Measurements from ENCODE around the gene LRBA.
"Not testable (repeated sequence)": the region's sequence is repeated elsewhere in the genome, so short reads cannot be mapped to it uniquely, and the experiment has no call there.

The LRBA gene

DNA sequence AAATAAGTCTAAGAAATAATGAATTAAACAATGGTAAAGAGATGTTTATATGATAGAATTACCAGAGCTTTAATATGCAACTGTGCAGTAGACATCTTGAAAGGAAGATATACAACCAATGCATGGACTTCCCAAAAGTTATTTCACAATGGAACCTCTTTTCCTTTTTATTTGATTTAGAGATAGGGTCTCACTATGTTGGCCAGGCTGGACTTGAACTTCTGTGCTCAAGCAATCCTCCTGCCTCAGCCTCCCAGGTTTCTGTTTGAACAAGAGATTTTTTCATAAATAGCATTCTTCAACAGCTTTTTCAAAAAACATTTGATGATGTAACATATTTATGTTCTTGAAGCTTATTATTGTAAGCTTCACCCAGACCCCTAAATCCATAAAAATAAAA is 72.0 kb downstream of the LRBA start:
- DNase-seq (ENCODE audit: low read depth, low spot score), result no peak

DNA sequence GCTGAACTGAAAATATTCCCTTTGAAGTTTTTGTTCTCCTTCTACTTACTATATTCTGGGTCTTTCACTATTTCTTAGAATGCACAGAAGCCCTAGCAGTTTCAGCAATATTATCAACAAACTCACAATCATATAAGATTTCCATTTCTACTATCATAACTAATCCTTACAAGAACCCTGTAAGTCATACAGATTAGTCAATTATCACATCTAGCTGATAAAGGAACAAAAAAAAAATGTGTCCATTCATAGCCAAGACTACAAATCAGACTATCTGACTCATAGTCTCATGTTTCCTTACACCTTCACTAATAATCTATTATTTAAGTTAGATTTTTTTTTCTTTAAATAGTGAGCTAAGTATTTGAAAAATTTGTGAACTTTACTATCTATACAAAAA is 72.5 kb downstream of the LRBA start:
- no peak for DNase-seq (ENCODE audit: low read depth, low spot score)

DNA sequence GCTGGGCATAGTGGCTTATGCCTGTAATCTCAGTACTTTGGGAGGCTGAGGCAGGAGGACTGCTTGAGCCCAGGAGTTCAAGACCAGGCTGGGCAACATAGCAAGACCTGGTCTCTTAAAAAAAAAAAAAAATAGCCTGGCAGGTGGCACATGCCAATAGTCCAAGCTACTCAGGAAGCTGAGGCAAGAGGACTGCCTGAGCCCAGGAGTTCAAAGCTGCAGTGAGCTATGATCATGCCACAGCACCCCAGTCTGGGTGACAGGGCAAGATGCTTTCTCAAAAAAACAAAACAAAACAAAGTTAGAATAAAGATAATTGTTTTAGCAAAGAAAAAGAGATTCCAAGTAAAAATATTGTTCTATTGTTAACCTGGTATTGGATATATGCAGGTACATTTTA is 75.0 kb downstream of the LRBA start:
- no peak for DNase-seq (ENCODE audit: low read depth, low spot score)

DNA sequence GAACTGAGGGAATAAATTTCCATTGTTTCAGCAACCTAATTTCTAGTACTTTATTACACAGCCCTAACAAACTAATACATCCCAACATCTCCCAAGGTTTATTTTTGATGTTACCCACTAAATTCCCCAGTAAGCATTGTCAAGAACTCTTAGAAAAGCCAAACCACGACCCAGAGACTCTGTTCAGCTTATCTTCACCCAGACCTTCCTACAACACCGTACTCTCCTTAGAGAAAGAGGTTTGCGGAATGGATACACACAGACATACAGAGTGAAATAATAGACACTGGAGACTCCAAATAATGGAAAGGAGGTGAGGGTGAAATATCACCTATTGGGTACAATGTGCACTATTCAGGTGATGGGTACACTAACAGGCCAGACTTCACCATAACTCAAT is 75.6 kb downstream of the LRBA start:
- DNase-seq (ENCODE audit: low read depth, low spot score), result no peak

DNA sequence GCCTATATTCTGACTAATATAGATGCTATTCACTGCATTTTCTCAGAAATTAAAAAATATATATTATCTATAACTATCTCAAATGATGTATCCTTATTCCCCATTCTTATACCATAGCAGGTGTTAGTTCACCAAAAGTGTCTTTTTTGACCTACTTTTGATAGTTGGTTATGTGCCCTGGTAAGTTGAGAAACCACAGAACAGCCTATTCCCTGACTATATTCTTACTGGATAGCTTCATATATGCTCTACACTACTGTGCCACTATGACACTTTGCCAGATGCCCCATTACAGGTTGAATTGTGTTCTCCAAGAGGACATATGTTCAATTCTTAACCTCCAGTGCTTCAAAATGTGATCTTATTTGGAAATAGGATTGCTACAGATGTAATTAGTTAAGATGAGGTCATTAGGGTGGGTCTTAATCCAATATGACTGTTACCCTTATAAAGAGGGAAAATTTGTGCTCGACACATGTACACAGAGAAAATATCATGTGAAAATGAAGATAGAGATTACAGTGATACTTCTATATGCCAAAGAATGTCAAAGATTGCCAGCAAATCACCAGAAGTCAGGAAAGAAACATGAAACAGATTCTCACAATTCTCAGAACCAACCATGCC is 76.1 kb downstream of the LRBA start:
- DNase-seq (ENCODE audit: low read depth, low spot score), result no peak

DNA sequence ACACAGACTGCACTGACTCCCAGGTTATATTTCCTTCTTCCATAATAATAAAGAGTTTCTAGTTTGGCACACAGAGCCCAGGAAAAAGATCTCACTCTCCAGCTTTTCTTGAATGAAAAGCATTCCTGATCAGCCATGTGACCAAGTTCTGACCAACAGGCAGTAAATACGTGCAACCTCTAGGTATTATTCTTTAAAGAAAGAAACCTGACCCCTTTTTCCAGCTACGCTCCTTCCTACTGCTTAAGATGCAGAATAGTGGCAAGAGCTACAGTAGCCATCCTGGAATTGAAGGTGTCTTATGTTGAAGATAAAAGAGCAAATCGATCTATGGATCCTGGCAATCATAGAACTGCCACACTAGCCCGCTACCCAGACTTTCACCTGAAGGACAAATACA is 76.7 kb downstream of the LRBA start:
- DNase-seq (ENCODE audit: low read depth, low spot score), result peak; percentile 39

DNA sequence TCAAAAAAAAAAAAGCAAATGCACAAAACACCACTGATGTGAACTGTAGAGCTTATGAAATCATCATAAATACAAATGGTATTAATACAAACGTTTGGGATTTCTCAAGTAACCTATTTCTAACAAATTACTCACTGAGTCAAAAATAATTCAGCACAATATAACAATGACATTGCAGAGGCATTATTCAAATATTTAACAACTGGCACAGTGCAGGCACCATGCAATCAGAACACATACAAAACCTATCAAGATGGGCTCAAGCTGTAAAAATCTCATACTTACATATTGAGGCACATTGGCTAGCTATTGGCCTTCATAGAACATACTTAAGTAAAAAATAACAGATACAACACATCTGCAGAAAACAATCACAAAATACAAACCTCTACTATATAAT is 81.1 kb downstream of the LRBA start:
- no peak for DNase-seq (ENCODE audit: low read depth, low spot score)

DNA sequence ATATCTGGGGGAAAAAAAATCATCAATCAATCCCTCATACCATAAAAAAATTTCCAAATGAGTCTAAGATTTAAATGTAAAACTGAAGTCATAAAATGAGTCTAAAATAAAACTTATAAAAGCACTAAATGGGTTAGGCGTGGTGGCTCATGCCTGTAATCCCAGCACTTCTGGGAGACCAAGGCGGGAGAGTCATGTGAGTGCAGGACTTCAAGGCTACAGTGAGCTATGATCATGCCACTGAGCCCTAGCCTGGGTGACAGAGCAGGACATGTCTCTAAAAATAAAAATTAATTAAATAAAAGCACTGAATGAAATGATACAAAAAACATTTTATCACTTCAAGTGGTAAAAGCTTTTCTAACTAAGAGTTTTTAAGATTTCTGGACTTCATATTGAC is 83.3 kb downstream of the LRBA start:
- DNase-seq (ENCODE audit: low read depth, low spot score), result no peak

DNA sequence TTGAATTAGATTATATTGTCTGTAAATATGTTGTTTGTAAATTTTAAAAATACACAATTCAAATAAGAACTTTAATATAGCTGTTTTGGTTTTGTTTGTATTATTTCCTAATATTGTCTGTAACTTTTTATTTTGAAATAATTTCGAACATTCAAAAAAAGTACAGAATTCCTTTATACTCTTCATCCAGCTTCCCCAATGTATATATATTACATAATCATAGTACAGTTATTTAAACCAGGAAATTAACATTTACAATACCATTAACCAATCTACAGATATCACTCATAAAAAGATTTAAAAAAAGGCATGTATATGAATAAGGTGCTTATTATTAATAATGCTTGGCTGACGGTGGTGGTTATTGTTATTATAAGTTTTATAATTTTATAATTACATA is 84.1 kb downstream of the LRBA start:
- no peak for DNase-seq (ENCODE audit: low read depth, low spot score)

DNA sequence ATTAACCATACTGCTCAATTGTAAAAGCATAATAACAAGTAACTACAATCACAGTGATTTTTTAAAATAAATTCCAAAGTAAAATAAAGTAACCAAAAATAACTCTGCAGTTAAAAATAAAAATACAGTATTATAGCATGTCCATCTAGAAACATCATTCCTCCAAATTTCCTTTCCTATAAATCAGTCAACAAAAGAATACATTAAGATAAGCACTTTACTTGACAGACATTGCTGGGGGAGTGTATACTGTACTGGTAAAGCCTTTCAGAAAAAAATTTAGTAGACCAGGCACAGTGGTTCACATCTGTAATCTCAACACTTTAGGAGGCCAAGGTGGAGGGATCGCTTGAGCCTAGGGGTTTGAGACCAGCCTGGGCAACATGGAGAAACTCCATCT is 91.1 kb downstream of the LRBA start:
- no peak for DNase-seq (ENCODE audit: low read depth, low spot score)

DNA sequence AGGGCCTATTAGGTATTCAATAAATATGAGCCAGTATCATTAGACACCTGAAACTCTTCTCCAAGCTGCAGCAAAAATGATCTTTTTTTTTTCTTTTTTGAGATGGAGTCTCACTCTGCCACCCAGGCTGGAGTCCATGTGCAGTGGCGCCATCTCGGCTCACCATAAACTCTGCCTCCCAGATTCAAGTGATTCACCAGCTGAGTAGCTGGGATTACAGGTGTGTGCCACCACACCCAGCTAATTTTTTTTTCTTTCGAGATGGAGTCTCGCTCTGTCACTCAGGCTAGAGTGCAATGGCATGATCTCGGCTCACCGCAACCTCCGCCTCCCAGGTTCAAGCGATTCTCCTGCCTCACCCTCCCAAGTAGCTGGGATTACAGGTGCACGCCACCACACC is 93.6 kb downstream of the LRBA start:
- not testable (repeated sequence) for DNase-seq (ENCODE audit: low read depth, low spot score)

DNA sequence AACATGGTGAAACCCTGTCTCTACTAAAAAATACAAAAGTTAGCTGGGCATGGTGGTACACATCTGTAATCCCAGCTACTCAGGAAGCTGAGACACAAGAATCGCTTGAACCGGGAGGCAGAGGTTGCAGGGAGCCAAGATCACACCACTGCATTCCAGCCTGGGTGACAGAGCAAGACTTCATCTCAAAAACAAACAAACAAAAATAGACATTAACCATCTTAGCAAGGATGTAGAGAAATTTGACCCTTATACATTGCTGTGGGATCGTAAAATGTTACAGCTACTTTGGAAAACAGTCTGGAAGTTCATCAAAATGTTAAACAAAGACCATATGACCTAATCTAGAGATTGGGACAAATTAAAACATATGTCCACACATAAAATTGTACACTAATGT is 96.5 kb downstream of the LRBA start:
- not testable (repeated sequence) for DNase-seq (ENCODE audit: low read depth, low spot score)

DNA sequence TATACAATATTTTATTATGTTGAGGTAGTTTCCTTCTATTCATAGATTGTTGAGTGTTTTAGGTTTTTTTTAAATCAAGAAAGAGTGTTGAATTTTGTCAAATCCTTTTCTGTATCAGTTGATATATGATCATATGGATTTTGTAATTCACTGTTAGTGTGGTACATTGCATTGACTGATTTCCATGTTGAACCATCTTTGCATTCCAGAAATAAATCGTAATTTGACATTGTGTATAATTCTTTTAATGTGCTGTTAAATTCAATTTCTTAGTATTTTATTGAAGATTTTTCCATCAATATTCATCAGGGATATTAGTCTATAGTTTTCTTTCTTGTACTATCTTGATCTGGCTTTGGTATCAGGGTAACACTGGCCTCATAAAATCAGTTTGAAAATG is 103.8 kb downstream of the LRBA start:
- no peak for DNase-seq (ENCODE audit: low read depth, low spot score)

DNA sequence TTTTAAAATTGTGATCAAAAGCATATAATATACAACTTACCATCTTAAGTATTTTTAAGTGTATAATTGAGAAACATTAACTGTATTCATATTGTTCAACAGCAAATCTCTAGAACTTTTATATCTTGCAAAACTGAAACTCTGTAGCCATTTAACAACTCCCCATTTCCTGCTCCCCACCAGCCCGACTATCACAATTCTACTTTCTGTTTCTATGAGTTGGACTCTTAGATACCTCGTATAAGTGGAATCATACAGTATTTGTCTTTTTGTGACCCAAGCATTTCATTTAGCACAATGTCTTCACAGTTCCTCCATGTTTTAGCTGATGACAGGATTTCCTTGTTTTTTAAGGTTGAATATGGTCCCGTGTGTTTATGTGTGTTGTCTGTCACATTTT is 106.0 kb downstream of the LRBA start:
- DNase-seq (ENCODE audit: low read depth, low spot score), result no peak

DNA sequence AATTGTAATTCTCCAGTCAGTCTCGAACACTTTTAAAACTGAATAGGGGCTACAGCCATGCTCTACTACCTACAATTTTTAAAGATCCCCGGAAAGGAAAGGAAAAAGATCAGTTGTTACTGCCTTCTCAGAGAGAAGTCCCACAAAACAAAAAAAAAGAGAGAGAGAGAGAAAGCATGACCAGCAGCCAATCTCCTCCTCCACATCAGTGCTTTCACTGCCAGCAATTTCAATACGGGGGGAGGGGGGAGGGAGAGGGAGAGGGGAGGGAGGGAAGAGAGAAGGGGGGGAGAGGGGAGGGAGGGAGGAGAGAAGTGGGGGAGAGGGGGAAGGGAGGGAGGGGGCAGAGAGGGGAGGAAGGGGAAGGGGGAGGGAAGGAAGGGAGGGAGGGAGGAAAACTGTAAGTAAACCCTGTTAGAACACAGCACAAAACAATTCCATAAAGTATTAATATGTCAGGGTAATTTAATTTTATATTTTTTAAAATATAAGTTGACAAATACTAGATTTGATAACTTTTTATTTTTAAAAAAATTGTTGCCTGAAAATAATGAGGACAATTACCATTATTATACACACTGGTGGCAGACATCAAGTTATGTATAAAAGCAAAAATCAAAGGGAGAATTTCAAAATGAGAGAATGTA is 108.0 kb downstream of the LRBA start:
- no peak for DNase-seq (ENCODE audit: low read depth, low spot score)

DNA sequence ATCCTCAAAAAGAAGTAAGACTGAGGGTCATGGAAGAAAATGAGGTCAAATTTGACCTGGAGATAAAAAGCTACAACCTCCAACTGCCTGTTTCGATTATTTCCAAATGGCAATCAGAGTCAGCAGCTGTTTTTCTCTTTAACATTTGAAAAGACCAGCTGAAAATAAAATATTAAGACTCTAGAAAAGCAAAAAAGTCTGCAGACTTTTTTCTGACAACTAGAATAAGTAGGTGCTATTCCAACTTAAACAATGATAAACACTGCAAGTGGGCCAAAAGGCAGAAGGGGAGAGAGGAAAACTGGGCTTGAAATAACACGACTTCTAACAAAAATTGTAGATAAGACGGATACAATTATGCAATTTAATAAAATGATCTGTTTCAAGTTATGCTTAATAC is 110.4 kb downstream of the LRBA start:
- DNase-seq (ENCODE audit: low read depth, low spot score), result no peak

DNA sequence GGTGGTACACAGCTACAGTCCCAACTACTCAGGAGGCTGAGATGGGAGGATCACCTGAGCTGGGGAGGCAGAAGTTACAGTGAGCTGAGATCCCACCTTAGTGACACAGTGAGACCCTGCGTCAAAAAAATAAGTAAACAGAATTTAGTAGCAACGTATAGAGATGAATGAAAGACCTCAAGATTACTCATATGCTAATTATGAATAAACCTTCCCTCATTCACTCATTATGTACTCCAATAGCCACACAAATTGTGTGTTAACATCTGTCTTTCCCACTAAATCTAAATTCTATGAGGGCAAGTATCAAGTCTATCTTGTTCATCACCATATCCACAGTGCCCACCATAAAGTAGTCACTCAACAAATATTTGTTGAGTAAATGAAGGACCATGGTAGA is 111.5 kb downstream of the LRBA start:
- DNase-seq (ENCODE audit: low read depth, low spot score), result no peak

DNA sequence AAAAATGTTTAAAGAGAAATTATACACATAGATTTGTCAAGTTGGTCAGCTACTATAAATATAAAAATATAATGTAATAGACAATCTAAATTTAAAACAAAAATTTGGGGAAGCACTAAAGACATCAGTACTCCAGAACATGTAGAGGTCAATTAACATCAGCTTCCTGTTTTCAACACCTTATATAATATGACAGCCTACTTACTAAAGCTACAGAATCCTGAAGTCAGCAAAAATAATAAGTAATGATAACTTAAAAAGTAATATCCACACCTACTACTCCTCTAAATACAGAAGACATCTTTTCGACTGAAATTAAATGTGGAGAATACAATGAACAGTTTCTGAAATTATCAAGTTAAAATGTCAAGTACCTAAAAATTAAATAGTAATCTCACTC is 118.6 kb downstream of the LRBA start:
- no peak for DNase-seq (ENCODE audit: low read depth, low spot score)

DNA sequence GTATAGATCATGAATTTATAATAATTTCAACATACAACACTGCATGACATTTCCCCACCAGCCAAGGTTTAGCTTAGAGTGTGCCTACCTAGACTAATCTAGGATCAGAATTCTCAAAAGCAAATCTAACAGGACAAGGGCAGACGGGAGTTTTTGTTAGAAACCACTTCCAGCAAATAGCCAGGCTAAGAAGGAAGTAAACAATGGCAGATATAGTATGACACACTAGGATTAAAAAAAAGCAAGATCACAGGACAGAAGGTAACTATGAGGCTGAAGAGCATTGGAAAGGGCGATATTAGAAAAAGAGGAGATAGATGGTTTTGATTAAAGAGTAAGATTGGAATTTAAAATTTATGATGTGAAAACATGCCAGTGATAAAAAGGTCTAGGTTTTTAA is 124.8 kb downstream of the LRBA start:
- no peak for DNase-seq (ENCODE audit: low read depth, low spot score)

DNA sequence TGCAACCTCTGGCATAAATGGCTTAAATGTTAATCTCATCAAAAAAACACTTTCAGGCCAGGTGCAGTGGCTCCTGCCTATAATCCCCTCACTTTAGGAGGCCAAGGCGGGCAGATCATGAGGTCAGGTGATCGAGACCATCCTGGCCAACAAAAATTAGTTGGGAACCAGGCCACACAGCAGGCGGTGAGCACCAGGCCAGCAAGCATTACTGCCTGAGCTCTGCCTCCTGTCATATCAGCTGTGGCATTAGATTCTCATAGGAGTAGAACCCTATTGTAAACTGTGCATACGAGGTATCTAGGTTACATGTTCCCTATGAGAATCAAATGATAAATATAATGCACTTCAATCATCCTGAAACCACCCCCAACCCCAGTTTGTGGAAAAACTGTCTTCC is 125.8 kb downstream of the LRBA start:
- no peak for DNase-seq (ENCODE audit: low read depth, low spot score)

DNA sequence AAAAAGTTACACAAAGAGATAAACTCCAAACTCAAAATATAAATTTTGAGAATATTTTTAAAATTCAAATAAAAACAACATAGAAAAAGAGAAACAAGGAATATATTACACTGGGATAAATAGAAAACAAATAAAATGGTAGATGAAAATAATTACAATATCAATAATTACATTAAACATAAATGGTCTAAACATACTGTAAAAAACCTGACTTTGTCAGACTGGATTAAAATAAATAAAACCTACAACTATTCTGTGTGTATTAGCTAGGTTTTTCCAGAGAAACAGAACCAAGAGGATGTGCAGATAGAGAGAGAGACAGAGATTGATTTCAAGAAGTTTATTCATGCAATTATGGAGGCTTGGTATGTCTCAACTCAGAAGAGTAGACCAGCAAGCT is 126.5 kb downstream of the LRBA start:
- no peak for DNase-seq (ENCODE audit: low read depth, low spot score)

DNA sequence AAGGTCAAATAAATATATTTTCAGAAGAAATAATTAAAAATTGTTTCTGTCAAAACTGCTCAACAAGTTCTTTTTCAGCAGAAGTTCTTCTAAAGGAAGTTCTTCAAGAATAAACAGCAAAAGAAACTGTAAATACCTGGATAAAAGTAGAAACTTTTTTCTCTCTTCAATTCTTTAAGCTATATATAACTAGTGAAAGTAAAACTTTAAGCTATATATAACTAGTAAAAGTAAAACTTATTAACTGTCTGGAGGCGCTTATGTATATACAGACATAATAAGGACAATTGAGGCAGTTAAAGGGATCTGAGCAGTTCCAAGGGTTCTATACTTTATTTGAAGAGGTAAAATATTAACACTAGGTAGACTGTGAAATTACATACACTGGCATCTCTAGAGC is 126.9 kb downstream of the LRBA start:
- DNase-seq (ENCODE audit: low read depth, low spot score), result no peak

DNA sequence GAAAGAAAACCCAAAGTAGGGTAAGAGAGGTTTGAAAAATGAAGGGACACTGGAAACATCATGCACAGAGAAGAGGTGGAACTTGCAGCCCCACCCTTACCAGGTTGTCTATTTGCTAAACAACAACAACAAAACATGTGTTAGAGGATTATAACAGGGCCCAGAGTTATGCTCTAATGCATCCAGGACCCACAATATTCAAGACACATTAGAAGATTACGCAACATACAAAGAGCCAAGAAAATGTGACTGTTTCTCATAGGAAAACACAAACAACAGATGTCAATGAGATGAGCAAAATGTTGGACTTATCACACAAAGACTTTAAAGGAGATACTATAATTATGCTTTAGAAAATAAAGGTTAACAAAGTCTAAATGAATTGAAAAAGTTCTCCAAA is 128.5 kb downstream of the LRBA start:
- DNase-seq (ENCODE audit: low read depth, low spot score), result no peak

DNA sequence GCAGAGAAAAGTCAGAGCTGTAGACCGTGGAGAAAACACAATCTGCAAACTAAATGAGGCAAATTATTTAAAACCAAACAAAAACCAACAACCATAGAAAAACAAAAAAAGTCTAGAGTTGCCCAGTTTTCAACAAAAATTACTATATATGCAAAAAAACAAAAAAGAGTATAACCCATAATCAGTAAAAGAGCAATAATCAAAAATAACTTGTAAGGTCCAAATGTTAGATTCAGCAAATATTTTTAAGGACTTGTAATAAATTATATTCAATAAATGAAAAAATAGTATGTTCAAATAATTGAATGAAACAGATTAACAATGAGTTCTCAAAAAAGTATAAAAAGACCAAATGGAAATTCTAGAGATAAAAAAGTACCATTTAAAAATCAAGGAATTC is 130.5 kb downstream of the LRBA start:
- no peak for DNase-seq (ENCODE audit: low read depth, low spot score)
